GM12878 (cell line): ENCODE measurements around the gene UQCR10.

Experiments used
- ASH2L ChIP-seq: fragments of 300-600, 200-600 bp; sonication (generic); IDR thresholded peaks from 2 replicates; pipeline ENCODE4 v1.6.1; 2017; ENCODE audit warnings: low read depth, mild to moderate bottlenecking, borderline replicate concordance
- ATF7 ChIP-seq: fragments of 450-650 bp; IDR thresholded peaks from 2 replicates; pipeline ENCODE4 v1.6.1; 2016; ENCODE audit warnings: low read depth, mild to moderate bottlenecking
- BRCA1 ChIP-seq: IDR thresholded peaks from 2 replicates; pipeline ENCODE4 v1.6.1; 2011; ENCODE audit warnings: low read depth, low read length, improper control_type of control experiment
- CTCF ChIP-seq, 3 experiments: IDR thresholded peaks in 2 of 3; conservative IDR thresholded peaks in 1 of 3; 2 replicates each; pipeline ENCODE4 v1.5.1; 2011; ENCODE audit warnings: low read depth in 3 of 3, low read length in 3 of 3, mild to moderate bottlenecking in 3 of 3, control low read depth in 2 of 3, moderate library complexity in 2 of 3, inconsistent platforms in 1 of 3, mixed read lengths in 1 of 3; ENCODE audit not compliant: control insufficient read depth in 2 of 3, insufficient read depth in 1 of 3; ENCODE audit errors: extremely low read depth in 1 of 3
- DPF2 ChIP-seq: fragments of 450-650 bp; IDR thresholded peaks from 2 replicates; pipeline ENCODE4 v1.6.1; 2017; ENCODE audit warnings: mild to moderate bottlenecking
- GABPA ChIP-seq: IDR thresholded peaks from 2 replicates; pipeline ENCODE4 v1.6.1; 2014; ENCODE audit warnings: antibody characterized with exemption, low read depth, mild to moderate bottlenecking, inconsistent platforms
- HDAC2 ChIP-seq: fragments of 200-600 bp; sonication (generic); IDR thresholded peaks from 2 replicates; pipeline ENCODE4 v1.6.1; 2017
- MAX ChIP-seq: IDR thresholded peaks from 2 replicates; pipeline ENCODE4 v1.6.1; 2012; ENCODE audit warnings: low read depth, low read length, improper control_type of control experiment
- MEF2B ChIP-seq: fragments of 450-650 bp; IDR thresholded peaks from 2 replicates; pipeline ENCODE4 v1.6.1; 2018; ENCODE audit warnings: mild to moderate bottlenecking, moderate library complexity; ENCODE audit not compliant: partially characterized antibody, poor library complexity, severe bottlenecking
- RBBP5 ChIP-seq: fragments of 200-600 bp; sonication (generic); conservative IDR thresholded peaks from 2 replicates; pipeline ENCODE4 v1.6.1; 2016
- SIN3A ChIP-seq: IDR thresholded peaks from 2 replicates; pipeline ENCODE4 v1.6.1; 2012; ENCODE audit warnings: low read depth, low read length, improper control_type of control experiment
- SP1 ChIP-seq: IDR thresholded peaks from one replicate; pipeline ENCODE4 v1.6.1; 2011; ENCODE audit warnings: low read depth, low read length

- TF ChIP-seq SIN3A (no peak), DPF2 (no peak), SP1 (no peak), CTCF (IDR thresholded peaks at IDR 0.05 in 2 of 3, conservative IDR thresholded peaks at IDR 0.05 in 1 of 3; ENCODE audit: control insufficient read depth in 2 of 3, extremely low read depth in 1 of 3, insufficient read depth in 1 of 3, low read depth in 3 of 3, low read length in 3 of 3) (no peak), MAX (no peak), BRCA1 (no peak), GABPA (no peak), RBBP5 (no peak), MEF2B (no peak), ASH2L (no peak), HDAC2 (no peak), ATF7 (no peak)
Measured at GRCh38 chr22:29804985-29805384, 37.8 kb downstream of the UQCR10 start.
